ENCODE results near the gene TH. TPM values are rescaled to one million over a fixed set of nuclear protein-coding genes. Genes with fewer than 3 reads are reported as not detected.

The TH gene
- total RNA-seq, 1 donor from 2014 or later: not detected

DNA sequence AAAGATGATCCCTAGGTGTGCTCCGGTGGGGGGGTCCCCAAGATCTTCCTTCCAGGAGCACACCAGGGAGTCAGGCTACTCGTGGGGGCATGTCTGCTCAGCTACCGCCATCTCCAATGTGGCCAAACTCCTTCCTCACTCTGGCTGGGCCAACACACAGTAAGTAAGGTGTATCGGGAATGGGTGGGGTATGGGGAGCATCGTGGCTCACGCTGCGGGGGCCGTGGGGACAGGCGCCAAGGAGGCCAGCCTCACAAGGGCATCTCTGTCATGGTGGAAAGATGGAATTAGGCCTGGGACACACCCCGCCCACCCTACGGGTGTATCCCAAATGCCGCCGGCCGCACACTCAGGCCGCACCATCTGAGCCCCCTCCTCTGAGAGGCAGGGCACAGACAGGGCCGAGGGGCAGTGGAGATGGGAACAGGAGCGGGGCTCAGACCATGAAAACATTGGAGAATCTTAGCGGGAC lies 40.7 kb downstream of the TH start:
- TF ChIP-seq, protein P1, sequence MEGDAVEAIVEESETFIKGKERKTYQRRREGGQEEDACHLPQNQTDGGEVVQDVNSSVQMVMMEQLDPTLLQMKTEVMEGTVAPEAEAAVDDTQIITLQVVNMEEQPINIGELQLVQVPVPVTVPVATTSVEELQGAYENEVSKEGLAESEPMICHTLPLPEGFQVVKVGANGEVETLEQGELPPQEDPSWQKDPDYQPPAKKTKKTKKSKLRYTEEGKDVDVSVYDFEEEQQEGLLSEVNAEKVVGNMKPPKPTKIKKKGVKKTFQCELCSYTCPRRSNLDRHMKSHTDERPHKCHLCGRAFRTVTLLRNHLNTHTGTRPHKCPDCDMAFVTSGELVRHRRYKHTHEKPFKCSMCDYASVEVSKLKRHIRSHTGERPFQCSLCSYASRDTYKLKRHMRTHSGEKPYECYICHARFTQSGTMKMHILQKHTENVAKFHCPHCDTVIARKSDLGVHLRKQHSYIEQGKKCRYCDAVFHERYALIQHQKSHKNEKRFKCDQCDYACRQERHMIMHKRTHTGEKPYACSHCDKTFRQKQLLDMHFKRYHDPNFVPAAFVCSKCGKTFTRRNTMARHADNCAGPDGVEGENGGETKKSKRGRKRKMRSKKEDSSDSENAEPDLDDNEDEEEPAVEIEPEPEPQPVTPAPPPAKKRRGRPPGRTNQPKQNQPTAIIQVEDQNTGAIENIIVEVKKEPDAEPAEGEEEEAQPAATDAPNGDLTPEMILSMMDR (IDR thresholded peaks at IDR 0.05; ENCODE audit: borderline replicate concordance): no peak
- H3K36me3 ChIP-seq: peaks cover 16% of the 10 kb centered on the region
- no peak overlapping the region for H3K27ac ChIP-seq (replicated peaks)
- peaks cover 57% of the 10 kb centered on the region for H3K27me3 ChIP-seq (ENCODE audit: low read depth)
- no peak overlapping the region for H3K4me3 ChIP-seq
- intact Hi-C loops (cut with micrococcal nuclease): no loop called here
- DNase-seq: no peak
- peaks cover 3% of the 10 kb centered on the region for H3K4me1 ChIP-seq
- H3K9me3 ChIP-seq (replicated peaks): no peaks in the 10 kb centered on the region

DNA sequence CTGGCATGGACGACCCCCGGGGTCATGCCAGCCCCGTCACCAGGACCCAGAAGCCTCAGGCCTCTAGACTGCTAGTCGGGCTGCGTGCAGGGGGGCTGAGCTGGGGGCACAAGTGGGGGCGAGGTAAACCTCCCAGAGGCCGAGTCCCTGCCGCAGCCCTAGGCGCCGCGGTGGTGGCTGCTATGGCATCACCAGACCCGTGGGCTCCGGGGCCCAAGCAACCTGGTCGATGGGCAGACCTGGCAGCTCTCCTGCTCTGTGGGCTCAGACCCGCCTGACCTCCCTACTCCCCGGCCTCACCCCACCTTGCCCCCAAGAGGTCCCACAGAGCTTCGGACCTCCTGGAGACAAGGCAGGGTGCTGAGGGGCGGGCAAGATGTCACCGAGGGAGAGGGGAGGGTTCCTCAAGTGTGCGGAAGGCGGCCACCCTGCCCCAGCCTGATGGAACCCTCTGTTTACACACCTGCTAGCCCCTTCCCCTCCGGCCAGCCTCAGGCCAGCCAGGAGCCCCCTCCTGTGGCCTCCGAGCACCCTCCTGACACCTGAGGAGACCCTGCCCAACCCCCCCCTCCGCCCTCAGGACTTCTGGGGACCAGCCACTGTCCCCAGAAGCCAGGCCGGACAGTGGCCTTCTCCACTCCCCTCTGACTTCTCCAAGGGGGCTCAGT lies 41.8 kb downstream of the TH start:
- H3K9me3 ChIP-seq (replicated peaks): no peaks in the 10 kb centered on the region
- peaks cover 16% of the 10 kb centered on the region for H3K36me3 ChIP-seq
- TF ChIP-seq, protein P1 (IDR thresholded peaks at IDR 0.05; ENCODE audit: borderline replicate concordance): no peak
- no peak for DNase-seq
- intact Hi-C loops (cut with micrococcal nuclease): no loop called here
- H3K4me3 ChIP-seq: no peak overlapping the region
- H3K27ac ChIP-seq (replicated peaks): no peak overlapping the region
- no peaks in the 10 kb centered on the region for H3K4me1 ChIP-seq
- peaks cover 46% of the 10 kb centered on the region for H3K27me3 ChIP-seq (ENCODE audit: low read depth)

DNA sequence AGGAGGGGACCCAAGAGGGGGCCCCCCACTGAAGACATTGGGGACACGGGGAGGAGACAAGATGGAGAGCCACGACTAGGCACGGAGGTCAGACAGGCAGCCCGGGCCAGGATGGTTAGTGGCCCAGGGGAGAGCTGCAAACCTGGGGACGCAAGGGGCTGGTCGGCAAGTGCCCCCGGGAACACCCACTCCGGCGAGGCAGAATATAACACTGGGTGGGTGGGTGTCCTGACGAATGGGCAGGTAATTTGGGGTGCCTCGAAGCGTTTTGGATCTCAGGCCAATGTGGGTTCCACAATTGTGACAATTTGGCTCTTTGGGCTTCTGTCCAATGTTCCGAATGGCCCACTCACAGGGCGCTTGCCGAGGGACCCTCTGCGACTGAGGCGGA lies 42.3 kb downstream of the TH start:
- Histone ChIP-seq H3K27me3 (ENCODE audit: low read depth) (peaks cover 40% of the 10 kb centered on the region), H3K9me3 (replicated peaks) (no peaks in the 10 kb centered on the region), H3K4me1 (no peaks in the 10 kb centered on the region), H3K27ac (replicated peaks) (no peak overlapping the region), H3K4me3 (no peak overlapping the region), H3K36me3 (peaks cover 16% of the 10 kb centered on the region)
- DNase-seq: no peak
- TF ChIP-seq, protein P1 (IDR thresholded peaks at IDR 0.05; ENCODE audit: borderline replicate concordance): no peak
- intact Hi-C loops (cut with micrococcal nuclease): no loop called here

DNA sequence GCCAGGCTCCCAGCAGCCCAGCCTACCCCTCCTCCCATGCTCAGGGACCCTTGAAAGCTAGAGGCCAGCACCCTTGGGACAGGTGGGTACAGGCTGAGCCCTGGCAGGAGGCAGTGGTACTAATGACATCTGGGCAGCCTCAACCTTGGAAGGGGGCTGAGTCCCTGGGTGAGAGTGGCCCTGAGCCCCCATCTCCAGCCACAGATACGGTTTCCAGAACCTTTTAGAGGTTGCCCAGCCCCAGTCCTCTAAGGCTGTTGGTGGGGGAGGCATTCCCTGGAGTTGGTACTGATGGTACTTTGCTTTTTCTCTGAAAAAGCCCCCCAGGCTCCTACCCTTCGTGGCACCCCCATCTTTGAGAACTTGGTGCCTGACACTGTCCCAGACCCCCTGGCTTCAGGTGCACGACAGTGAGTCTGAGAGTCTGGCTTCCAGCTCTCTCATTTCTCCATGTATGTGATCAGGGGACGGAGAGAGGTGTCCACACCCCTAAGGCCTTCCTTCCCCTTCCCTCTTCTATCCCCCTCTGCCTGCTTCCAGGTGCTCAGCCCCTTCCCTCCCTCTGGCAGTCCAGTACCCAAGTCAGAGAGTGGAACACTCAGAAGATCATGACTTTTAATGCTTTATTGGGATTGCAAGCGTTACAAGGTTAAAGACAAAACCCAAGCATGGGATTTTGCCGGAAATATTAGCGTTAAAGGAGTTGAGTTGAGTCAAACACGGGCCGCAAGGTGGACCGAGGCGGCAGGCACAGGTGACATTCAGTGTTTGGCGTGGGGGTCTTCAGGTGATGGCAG lies 42.9 kb downstream of the TH start:
- TF ChIP-seq, protein P1 (IDR thresholded peaks at IDR 0.05; ENCODE audit: borderline replicate concordance): no peak
- Histone ChIP-seq H3K4me1 (no peaks in the 10 kb centered on the region), H3K4me3 (no peak overlapping the region), H3K27ac (replicated peaks) (no peak overlapping the region), H3K27me3 (ENCODE audit: low read depth) (peaks cover 39% of the 10 kb centered on the region), H3K36me3 (peaks cover 11% of the 10 kb centered on the region), H3K9me3 (replicated peaks) (no peaks in the 10 kb centered on the region)
- no peak for DNase-seq
- intact Hi-C loops (cut with micrococcal nuclease): no loop called here

DNA sequence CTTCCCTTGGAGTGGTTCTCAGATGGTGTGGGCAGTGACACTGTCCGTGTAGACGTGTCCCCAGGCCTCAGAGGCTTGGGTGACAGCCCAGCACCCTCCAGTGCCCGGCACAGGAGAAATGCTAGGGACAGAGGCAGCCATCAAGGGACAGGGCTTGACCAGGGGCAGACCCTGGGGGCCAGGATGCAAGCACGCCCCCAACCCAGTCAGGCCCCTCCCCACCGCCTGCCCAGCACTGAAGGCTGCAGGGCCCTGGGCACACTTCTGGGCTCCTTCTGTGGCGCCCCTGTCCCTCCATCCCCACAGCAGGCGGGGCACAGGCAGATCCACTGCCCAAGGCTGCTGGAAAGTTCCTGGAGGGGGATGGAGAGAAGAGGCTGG lies 43.5 kb downstream of the TH start:
- Histone ChIP-seq H3K36me3 (peaks cover 5% of the 10 kb centered on the region), H3K27me3 (ENCODE audit: low read depth) (peaks cover 39% of the 10 kb centered on the region), H3K4me1 (no peaks in the 10 kb centered on the region), H3K4me3 (no peak overlapping the region), H3K27ac (replicated peaks) (no peak overlapping the region), H3K9me3 (replicated peaks) (no peaks in the 10 kb centered on the region)
- intact Hi-C loops (cut with micrococcal nuclease): no loop called here
- no peak for DNase-seq
- TF ChIP-seq, protein P1 (IDR thresholded peaks at IDR 0.05; ENCODE audit: borderline replicate concordance): no peak
